ENCODE measurements around the gene SHTN1.

- TF ChIP-seq CTCF (IDR thresholded peaks at IDR 0.05) (no peak), POLR2AphosphoS5 (IDR thresholded peaks at IDR 0.05) (no peak)
These were observed 14.6 kb downstream of the SHTN1 start for GRCh38 chr10:116990276-116990800.
